Measurements from ENCODE around the gene CEACAM18.
A peak's percentile ranks its signal among the peaks of the same experiment; 100 is the strongest.
"Not testable (repeated sequence)": the region's sequence is repeated elsewhere in the genome, so short reads cannot be mapped to it uniquely, and the experiment has no call there.

Gene CEACAM18

DNA sequence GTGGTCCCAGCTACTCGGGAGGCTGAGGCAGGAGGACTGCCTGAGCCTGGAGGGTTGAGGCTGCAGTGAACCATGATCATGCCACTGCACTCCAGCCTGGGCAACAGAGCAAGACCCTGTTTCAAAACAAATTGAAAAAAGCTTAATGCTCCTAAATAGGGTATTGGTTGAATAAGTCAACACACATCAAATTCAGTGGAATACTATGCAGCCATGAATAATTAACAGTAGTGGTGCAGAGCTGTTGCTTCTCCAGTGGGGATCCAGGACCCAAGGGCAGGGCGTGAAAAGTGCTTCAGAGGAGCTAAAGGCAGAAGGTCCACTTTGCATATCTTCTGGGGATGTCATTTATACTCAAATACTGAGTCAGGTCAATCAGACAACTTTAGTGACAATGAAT lies 38.3 kb upstream of the CEACAM18 start:
- TF ChIP-seq, protein P1, sequence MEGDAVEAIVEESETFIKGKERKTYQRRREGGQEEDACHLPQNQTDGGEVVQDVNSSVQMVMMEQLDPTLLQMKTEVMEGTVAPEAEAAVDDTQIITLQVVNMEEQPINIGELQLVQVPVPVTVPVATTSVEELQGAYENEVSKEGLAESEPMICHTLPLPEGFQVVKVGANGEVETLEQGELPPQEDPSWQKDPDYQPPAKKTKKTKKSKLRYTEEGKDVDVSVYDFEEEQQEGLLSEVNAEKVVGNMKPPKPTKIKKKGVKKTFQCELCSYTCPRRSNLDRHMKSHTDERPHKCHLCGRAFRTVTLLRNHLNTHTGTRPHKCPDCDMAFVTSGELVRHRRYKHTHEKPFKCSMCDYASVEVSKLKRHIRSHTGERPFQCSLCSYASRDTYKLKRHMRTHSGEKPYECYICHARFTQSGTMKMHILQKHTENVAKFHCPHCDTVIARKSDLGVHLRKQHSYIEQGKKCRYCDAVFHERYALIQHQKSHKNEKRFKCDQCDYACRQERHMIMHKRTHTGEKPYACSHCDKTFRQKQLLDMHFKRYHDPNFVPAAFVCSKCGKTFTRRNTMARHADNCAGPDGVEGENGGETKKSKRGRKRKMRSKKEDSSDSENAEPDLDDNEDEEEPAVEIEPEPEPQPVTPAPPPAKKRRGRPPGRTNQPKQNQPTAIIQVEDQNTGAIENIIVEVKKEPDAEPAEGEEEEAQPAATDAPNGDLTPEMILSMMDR (IDR thresholded peaks at IDR 0.05; ENCODE audit: insufficient read depth, low read depth, low read length, missing control alignments) = no peak
- no peak for DNase-seq (ENCODE audit: low read depth)
- no peak overlapping the region for H3K4me3 ChIP-seq (ENCODE audit: low read depth, low read length)

DNA sequence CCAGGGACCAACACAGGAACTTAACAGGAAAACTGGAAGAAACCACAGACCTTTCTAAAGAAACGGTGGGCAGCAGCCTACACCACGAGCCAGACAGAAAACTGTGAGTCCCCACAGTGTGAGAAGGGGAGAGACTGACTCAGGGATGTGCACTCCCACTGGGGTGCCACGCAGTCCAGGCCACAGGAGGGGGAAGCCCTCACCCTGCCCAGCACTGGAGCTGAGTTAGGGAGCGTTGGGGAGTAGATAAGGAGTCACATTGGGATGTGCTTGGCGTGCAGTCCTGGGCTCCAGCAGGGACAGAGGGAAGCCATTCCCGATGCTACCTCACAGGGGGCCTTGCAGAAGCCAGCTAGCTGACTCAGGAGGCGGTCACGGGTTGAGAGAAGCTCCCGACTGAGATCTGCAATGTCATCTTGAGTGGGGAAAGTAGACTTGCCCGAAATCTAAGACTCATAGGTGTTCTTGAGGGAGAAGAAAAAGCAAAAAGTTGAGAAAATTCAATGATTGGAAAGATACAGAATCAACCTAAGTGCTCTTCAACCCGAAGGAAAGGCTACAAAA lies 37.4 kb upstream of the CEACAM18 start:
- H3K4me3 ChIP-seq (ENCODE audit: low read depth, low read length) = no peak overlapping the region; the same call in 1 of the 2 replicates
- TF ChIP-seq, protein P1 (IDR thresholded peaks at IDR 0.05; ENCODE audit: insufficient read depth, low read depth, low read length, missing control alignments) = no peak
- no peak for DNase-seq (ENCODE audit: low read depth)

DNA sequence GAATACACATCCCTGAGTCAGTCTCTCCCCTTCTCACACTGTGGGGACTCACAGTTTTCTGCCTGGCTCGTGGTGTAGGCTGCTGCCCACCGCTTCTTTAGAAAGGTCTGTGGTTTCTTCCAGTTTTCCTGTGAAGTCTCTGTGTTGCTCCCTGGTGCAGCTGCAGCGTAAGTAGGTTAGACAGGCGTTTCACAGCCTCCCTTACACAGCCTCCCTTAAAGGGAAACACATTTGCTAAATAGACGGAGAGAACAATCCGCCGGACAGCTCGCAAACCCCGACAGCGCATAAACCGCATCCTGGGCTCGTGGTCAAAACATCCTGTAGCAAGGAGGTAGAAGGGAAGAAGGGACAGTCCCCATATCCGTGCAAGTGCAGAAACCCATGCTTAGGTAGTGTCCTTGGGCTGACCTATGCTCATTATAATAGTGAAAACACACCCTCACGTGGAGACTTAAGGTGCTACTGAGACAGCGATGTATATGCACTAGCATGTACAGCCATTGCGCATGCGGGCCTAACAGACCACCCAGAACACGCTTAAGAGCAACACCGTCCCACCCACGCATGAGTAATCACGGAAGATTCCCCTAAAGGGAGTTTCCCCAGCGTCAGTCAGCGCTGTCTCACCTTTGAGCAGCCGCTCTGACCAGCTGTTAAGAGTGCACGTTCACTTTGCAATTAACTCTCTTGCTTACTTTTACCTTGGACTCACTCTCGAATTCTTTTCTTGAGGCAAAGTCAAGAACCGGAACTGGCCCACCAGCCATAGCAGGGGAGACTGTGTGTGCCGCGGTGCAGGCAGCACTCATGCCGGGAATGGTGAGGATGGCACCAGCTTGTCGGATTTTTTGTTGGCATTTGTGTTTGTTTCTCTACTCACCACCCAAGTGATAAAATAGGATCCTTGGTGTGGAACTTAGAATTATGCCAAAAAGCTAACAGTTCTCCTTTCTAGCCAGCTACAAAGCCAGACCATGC lies 36.6 kb upstream of the CEACAM18 start:
- DNase-seq (ENCODE audit: low read depth) = peak; percentile 95
- H3K4me3 ChIP-seq (ENCODE audit: low read depth, low read length) = peak overlapping the region; percentile 30
- TF ChIP-seq, protein P1 (IDR thresholded peaks at IDR 0.05; ENCODE audit: insufficient read depth, low read depth, low read length, missing control alignments) = no peak

DNA sequence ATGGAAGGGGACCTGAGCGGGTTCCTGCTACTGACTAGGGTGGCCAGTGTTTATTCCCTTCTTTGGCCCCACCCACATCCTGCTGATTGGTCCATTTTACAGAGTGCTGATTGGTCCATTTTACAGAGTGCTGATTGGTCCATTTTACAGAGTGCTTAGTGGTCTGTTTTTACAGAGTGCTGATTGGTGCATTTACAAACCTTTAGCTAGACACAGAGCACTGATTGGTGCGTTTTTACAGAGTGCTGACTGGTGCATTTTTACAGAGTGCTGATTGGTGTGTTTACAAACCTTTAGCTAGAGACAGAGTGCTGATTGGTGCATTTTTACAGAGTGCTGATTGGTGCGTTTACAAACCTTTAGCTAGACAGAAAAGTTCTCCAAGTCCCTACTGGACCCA lies 30.8 kb upstream of the CEACAM18 start:
- DNase-seq (ENCODE audit: low read depth); H3K4me3 ChIP-seq (ENCODE audit: low read depth, low read length): not testable (repeated sequence)

DNA sequence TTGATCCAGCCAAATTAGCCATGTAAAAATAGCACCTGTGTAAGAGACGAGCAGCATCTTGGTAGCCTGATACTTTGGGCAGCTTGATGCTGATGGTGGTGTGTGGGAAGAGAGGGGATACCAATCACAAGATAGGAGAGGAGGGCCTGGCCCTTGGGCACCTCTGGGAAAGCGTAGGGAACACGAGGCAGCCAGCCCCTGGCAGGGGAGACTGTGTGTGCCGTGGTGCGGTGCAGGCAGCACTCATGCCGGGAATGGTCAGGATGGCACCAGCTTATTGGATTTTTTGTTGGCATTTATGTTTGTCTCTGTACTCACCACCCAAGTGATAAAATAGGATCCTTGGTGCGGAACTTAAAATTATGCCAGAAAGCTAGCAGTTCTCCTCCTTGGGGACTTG lies 30.3 kb upstream of the CEACAM18 start:
- TF ChIP-seq, protein P1 (IDR thresholded peaks at IDR 0.05; ENCODE audit: insufficient read depth, low read depth, low read length, missing control alignments) = no peak
- H3K4me3 ChIP-seq (ENCODE audit: low read depth, low read length) = no peak overlapping the region
- DNase-seq (ENCODE audit: low read depth) = no peak

DNA sequence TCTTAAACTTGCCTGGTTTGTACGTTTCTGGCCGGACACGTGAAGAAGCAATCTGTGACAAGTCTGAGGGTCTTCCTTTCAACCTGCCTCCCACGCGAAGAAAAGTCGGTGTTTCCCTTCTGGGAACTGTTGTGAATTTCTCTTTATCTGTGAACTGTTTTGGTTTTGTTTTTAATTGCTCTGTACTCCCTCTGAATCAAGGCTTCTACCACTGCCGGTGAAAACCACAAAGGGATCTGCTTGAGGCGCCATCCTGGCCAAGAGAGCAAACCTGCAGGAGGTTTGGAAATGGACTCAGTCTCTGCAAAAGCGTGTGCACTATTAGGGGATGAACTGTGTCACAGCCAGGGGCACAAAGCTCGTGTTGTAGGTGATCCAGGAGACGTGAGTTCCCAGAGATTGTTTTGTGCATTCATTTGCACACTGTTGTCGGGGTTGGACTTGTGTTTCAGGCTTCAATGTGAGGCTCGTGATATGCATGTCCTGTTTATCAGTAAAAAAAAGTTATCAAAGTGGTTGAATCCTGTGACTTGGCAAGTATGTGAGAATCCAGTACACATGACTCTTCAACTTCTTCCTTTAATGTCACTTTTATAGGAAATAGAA lies 29.8 kb upstream of the CEACAM18 start:
- TF ChIP-seq, protein P1 (IDR thresholded peaks at IDR 0.05; ENCODE audit: insufficient read depth, low read depth, low read length, missing control alignments) = no peak
- H3K4me3 ChIP-seq (ENCODE audit: low read depth, low read length) = no peak overlapping the region
- DNase-seq (ENCODE audit: low read depth) = peak; percentile 12

DNA sequence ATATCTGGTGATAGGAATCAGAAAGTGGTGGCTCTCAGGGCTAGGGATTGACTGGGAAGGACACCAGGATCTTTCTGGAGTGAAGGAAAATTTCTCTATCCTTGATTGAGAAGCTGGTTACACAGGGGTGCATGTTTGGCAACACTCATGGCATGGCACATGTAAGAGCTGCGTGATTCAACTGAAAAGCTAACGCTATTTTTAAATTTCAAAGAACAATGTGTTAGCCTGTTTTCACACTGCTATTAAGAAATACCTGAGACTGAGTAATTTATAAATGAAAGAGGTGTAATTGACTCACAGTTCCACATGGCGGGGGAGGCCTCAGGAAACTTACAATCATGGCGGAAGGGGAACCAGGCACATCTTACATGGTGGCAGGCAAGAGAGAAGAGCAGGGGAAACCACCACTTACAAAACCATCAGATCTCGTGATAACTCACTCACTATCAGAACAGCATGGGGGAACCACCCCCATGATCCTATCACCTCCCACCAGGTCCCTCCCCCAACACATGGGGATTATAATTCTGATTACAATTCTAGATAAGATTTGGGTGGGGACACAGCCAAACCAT lies 27.5 kb upstream of the CEACAM18 start:
- no peak overlapping the region for H3K4me3 ChIP-seq (ENCODE audit: low read depth, low read length)
- TF ChIP-seq, protein P1 (IDR thresholded peaks at IDR 0.05; ENCODE audit: insufficient read depth, low read depth, low read length, missing control alignments) = no peak
- no peak for DNase-seq (ENCODE audit: low read depth)
